Tibial artery (tissue), 4 donors: ENCODE measurements around the gene AKIRIN2.

Experiments used
- DNase-seq, 2 donors: peaks; one replicate each; pipeline ENCODE4 v3.0.0-alpha.2; 2019
- H3K27ac ChIP-seq, 2 donors: fragments of 200-600 bp; sonication (generic) in 1 of 2; 1 replicate in 1 of 2; 2 replicates in 1 of 2; pipeline ENCODE4 v1.5.1; 2018 to 2019; ENCODE audit warnings: mild to moderate bottlenecking in 1 of 2
- H3K27me3 ChIP-seq, 2 donors: fragments of 200-600 bp; sonication (generic) in 1 of 2; one replicate each; pipeline versions ENCODE4 v1.5.1 to v1.6.0; 2016 to 2019
- H3K36me3 ChIP-seq, 3 donors: fragments of 200-600 bp; sonication (generic) in 2 of 3; one replicate each; pipeline ENCODE4 v1.5.1; 2016 to 2019; ENCODE audit warnings: mild to moderate bottlenecking in 2 of 3
- H3K4me1 ChIP-seq, 4 donors: fragments of 200-600 bp; sonication (generic) in 2 of 4; 1 replicate in 3 of 4; 2 replicates in 1 of 4; pipeline ENCODE4 v1.5.1; 2016 to 2019
- H3K4me3 ChIP-seq, 2 donors: fragments of 200-600 bp; sonication (generic) in 1 of 2; 1 replicate in 1 of 2; 2 replicates in 1 of 2; pipeline ENCODE4 v1.5.1; 2018 to 2019; ENCODE audit warnings: mild to moderate bottlenecking in 2 of 2
- H3K9me3 ChIP-seq, 3 donors: fragments of 200-600 bp; sonication (generic) in 1 of 3; one replicate each; pipeline ENCODE4 v1.5.1; 2016 to 2019
- intact Hi-C: fragments of 100-400 bp; cut with DNase I; formaldehyde crosslinking; loops from one replicate; pipeline ENCODE4 v1.15.0; 2023; ENCODE audit warnings: low total_unique reads
- TF ChIP-seq, protein P1 (sequence below), 2 experiments: fragments of 200-600 bp in 1 of 2; fragments of 450-650 bp in 1 of 2; IDR thresholded peaks; one replicate each; pipeline ENCODE4 v1.5.1; 2017 to 2019; ENCODE audit warnings: antibody characterized with exemption in 2 of 2, mild to moderate bottlenecking in 1 of 2, moderate library complexity in 1 of 2

Gene AKIRIN2

DNA sequence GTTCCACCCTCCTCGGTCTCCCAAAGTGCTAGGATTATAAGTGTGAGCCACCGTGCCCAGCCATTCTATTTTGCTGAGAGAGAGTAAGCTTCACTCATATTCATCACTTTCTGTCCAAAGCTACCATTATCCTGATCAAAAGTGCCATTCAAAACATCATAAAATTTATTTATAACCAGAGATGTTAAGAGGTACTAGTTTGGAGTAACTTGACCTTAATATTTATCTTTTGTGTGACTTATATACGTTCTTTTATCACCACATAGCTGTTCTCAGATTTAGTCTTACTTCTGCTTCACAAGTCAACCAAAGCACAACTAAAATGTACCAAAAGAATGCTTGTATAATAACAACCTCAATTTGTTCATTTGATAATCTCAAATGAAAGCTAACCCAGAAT, 18.1 kb downstream of the AKIRIN2 start:
- H3K4me1 ChIP-seq, result peaks cover 0 to 81% (median under 1%) of the 10 kb centered on the region in 4 donors
- intact Hi-C loops, result no loop called here

DNA sequence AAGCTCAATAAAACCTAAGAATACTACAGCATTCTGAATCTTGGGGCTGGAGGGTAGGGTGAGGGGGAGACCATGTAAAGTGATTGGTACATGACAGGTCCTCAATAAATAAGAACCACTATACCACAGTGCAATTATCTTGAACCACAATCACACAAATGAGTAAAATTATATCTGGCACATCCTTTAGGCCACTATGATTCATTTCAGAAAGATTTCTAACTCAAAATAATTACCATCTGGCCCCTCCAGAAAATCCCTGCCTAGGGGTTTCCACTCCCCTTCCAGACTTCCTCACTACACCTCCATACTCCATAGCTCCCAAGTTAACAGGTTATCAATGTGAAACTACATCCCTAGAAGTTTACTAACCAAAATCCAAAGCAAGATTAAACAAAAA, 19.7 kb downstream of the AKIRIN2 start:
- Histone ChIP-seq H3K36me3 (peaks cover 8 to 21% (median 10%) of the 10 kb centered on the region in 3 donors), H3K4me1 (peaks cover 0 to 68% (median 0%) of the 10 kb centered on the region in 4 donors), H3K9me3 (no peaks in the 10 kb centered on the region), H3K27ac (no peak overlapping the region), H3K4me3 (no peak overlapping the region), H3K27me3 (no peaks in the 10 kb centered on the region)
- DNase-seq, result no peak
- intact Hi-C loops, result no loop called here
- TF ChIP-seq, protein P1, sequence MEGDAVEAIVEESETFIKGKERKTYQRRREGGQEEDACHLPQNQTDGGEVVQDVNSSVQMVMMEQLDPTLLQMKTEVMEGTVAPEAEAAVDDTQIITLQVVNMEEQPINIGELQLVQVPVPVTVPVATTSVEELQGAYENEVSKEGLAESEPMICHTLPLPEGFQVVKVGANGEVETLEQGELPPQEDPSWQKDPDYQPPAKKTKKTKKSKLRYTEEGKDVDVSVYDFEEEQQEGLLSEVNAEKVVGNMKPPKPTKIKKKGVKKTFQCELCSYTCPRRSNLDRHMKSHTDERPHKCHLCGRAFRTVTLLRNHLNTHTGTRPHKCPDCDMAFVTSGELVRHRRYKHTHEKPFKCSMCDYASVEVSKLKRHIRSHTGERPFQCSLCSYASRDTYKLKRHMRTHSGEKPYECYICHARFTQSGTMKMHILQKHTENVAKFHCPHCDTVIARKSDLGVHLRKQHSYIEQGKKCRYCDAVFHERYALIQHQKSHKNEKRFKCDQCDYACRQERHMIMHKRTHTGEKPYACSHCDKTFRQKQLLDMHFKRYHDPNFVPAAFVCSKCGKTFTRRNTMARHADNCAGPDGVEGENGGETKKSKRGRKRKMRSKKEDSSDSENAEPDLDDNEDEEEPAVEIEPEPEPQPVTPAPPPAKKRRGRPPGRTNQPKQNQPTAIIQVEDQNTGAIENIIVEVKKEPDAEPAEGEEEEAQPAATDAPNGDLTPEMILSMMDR (IDR thresholded peaks at IDR 0.05), result no peak

More for the DNA sequence above, 18.1 kb downstream of the AKIRIN2 start:
- H3K4me3 ChIP-seq, result no peak overlapping the region
- H3K9me3 ChIP-seq, result no peaks in the 10 kb centered on the region
- H3K27me3 ChIP-seq, result no peaks in the 10 kb centered on the region
- H3K27ac ChIP-seq, result no peak overlapping the region
- TF ChIP-seq, protein P1 (IDR thresholded peaks at IDR 0.05), result no peak
- H3K36me3 ChIP-seq, result peaks cover 0 to 5% (median 0%) of the 10 kb centered on the region in 3 donors
- no peak for DNase-seq

DNA sequence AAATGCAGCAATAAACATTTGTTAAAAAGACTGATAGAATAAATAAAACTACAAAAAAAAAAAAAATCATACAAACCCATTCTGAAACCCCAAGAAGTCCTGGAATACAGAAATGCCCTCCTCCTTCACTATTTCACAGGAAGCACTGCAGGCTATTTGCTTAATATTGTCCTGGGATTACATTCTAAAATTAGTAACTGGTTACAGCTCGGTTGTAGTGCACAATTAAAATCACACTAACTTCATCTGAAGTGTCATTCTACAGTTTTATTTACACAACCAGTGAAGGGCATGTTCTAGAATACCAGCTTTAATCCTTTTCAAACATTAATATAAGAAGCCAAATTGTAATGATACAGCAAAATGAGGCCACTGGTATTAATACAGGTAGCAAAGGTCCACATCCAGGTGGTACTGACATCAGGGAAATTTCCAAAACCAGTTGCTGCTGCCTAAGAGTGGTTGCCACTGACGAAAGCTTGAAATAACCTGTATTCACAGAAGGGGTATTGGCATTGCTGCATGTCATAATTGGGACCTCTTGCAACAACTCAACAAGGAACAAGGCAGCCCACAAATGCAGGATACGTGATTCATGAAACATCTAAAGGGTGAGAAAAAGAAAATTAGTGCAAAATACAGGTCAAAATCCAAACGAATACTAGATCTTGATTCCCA, 26.9 kb downstream of the AKIRIN2 start:
- intact Hi-C loops, result no loop called here
- Histone ChIP-seq H3K4me1 (peaks cover 0 to 14% (median 0%) of the 10 kb centered on the region in 4 donors), H3K27ac (no peak overlapping the region), H3K9me3 (no peaks in the 10 kb centered on the region), H3K27me3 (no peaks in the 10 kb centered on the region), H3K4me3 (no peak overlapping the region), H3K36me3 (peaks cover 30 to 75% (median 53%) of the 10 kb centered on the region in 3 donors)
- no peak for DNase-seq
- TF ChIP-seq, protein P1 (IDR thresholded peaks at IDR 0.05), result no peak

DNA sequence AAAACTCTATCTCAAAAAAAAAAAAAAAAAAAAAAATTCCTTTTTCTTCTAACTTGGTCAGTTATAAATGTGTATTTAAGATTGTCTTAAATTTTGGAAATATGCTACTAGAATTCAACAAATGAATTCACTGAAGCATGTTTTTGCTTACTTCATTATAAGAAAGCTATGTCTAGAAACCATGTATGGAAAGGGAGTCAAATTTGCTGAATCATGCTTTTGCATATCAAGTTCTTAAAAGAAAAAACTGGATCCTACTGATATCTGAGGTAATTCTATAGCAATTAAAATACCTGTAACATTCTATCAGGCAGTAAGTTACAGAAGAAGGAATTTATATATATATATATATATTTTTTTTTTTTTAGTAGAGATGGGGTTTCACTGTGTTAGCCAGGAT, 27.7 kb downstream of the AKIRIN2 start:
- H3K27ac ChIP-seq, result no peak overlapping the region
- H3K4me3 ChIP-seq, result no peak overlapping the region
- H3K9me3 ChIP-seq, result no peaks in the 10 kb centered on the region
- TF ChIP-seq, protein P1 (IDR thresholded peaks at IDR 0.05), result no peak
- intact Hi-C loops, result no loop called here
- H3K27me3 ChIP-seq, result no peaks in the 10 kb centered on the region
- H3K4me1 ChIP-seq, result peaks cover 0 to 11% (median 0%) of the 10 kb centered on the region in 4 donors
- DNase-seq, result no peak
- H3K36me3 ChIP-seq, result peaks cover 30 to 83% (median 53%) of the 10 kb centered on the region in 3 donors

DNA sequence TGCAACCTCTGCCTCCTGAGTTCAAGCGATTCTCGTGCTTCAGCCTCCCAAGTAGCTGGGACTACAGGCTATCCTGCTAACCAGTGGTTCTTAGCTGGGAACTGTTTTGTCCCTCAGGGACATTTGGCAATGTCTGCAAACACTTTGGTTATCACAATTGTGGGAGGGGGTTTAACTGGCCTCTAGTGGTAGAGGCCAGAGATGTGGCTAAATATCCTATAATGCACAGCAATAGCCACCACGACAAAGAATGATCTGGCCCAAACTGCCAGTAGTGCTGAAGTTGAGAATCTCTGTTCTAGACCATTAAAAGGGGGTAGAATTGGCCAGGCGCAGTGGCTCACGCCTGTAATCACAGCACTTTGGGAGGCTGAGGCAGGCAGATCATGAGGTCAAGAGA, 28.8 kb downstream of the AKIRIN2 start:
- Histone ChIP-seq H3K4me1 (peaks cover 0 to 11% (median 0%) of the 10 kb centered on the region in 4 donors), H3K4me3 (no peak overlapping the region), H3K9me3 (no peaks in the 10 kb centered on the region), H3K27ac (no peak overlapping the region), H3K36me3 (peaks cover 30 to 83% (median 53%) of the 10 kb centered on the region in 3 donors), H3K27me3 (no peaks in the 10 kb centered on the region)
- TF ChIP-seq, protein P1 (IDR thresholded peaks at IDR 0.05), result no peak
- intact Hi-C loops, result no loop called here
- DNase-seq, result no peak
